GM13977 (cell line): ENCODE results near the gene GJA4.

Experiments used
- DNase-seq: peaks from one replicate; pipeline ENCODE4 v3.0.0; 2012; ENCODE audit warnings: low spot score
- in situ Hi-C: fragments of 300-500 bp; cut with MboI; formaldehyde crosslinking; loops from one replicate; pipeline ENCODE4 v1.12.0; 2022; ENCODE audit warnings: low sequenced_read_pairs, low pct_unique_long_range_greater_than_20kb, mixed read lengths, inconsistent platforms; ENCODE audit not compliant: unreplicated experiment
- TF ChIP-seq, protein P1 (sequence below): IDR thresholded peaks from 2 replicates; pipeline ENCODE4 v1.5.1; 2012; ENCODE audit warnings: mild to moderate bottlenecking, control low read depth; ENCODE audit not compliant: insufficient read depth; ENCODE audit errors: extremely low read depth, missing control alignments

Gene GJA4

DNA sequence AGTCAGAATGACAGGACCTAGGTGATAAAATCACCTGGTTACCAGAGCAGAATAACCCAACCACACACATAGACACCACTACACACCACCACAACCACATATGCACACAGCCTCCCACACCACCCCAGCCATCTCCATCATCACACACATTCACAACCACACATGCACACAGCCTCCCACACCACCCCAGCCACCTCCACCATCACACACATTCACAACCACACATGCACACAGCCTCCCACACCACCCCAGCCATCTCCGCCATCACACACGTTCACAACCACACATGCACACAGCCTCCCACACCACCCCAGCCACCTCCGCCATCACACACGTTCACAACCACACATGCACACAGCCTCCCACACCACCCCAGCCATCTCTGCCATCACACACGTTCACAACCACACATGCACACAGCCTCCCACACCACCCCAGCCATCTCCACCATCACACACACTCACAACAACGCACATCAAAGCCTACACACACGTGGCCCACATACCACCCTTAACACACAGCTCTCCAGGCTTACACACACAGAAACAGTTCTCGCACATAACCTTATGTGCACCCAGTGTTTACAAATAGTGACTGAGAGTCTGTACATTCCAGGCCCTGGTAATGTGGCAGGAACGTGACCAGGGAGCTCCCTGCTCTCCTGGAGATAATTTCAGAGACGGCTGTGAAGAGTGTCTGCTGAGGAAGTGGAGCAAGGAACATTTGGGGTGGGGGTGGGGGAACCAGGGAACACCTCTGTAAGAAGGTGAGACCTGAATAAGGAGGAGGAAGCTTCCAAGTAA is 15.1 kb upstream of the GJA4 start:
- no peak for DNase-seq
- TF ChIP-seq, protein P1, sequence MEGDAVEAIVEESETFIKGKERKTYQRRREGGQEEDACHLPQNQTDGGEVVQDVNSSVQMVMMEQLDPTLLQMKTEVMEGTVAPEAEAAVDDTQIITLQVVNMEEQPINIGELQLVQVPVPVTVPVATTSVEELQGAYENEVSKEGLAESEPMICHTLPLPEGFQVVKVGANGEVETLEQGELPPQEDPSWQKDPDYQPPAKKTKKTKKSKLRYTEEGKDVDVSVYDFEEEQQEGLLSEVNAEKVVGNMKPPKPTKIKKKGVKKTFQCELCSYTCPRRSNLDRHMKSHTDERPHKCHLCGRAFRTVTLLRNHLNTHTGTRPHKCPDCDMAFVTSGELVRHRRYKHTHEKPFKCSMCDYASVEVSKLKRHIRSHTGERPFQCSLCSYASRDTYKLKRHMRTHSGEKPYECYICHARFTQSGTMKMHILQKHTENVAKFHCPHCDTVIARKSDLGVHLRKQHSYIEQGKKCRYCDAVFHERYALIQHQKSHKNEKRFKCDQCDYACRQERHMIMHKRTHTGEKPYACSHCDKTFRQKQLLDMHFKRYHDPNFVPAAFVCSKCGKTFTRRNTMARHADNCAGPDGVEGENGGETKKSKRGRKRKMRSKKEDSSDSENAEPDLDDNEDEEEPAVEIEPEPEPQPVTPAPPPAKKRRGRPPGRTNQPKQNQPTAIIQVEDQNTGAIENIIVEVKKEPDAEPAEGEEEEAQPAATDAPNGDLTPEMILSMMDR, result no peak
- in situ Hi-C loops, result no loop called here

DNA sequence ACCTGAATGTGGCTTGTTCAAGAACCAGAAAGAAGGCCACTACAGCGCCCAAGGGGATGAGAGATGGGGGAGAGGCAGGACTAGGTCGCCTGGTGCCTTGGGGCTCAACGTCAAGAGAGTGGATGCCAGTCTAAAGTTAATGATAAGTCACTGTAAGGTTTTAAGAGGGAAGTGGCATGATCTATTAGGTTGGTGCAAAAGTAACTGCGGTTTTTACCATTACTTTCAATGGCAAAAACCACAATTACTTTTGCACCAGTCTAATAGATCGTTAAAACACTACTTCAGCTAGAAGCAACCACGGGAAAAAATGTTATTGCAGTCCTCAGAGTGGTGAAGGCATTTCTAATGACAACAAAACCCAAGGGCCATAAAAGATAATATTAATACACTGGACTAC is 14.4 kb upstream of the GJA4 start:
- DNase-seq, result no peak
- TF ChIP-seq, protein P1, result no peak
- in situ Hi-C loops, result no loop called here

DNA sequence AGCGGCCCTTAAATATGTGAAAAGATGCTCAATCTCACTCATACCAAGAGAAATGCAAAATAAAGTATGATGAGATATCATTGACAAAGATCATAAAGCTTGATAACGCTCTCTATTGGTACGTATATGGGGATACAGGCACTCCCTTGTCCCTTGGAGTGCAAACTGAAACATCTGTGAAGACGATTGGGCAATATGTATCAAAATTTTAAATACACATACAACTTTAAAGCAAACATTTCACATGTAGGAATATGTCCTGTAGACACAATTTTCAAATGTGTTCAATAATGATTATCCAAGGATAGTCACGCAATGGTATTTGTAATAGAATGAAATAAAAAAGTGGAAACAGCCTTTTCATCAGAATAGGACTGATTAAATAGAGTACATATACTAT is 13.8 kb upstream of the GJA4 start:
- TF ChIP-seq, protein P1, result no peak
- no peak for DNase-seq
- in situ Hi-C loops, result no loop called here

DNA sequence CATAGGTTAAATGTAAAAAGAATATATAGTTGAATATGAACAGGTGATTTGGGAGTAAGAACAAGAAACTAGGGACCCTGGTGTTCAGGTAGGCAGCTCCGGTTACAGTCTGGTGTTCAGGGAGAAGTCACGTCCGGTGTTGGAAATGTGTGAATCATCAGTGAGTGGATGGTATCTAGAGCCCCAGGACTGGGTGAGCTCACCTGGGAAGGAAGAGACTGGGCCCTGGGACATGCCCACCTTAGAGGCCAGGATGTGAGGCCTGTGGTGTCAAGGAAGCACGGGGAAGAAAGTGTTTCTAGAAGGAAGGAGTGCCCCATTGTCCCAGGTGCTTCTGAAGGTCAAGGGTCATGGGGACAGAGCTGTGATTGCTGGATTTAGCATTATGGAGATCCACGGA is 13.3 kb upstream of the GJA4 start:
- TF ChIP-seq, protein P1, result no peak
- DNase-seq, result no peak
- in situ Hi-C loops, result no loop called here

DNA sequence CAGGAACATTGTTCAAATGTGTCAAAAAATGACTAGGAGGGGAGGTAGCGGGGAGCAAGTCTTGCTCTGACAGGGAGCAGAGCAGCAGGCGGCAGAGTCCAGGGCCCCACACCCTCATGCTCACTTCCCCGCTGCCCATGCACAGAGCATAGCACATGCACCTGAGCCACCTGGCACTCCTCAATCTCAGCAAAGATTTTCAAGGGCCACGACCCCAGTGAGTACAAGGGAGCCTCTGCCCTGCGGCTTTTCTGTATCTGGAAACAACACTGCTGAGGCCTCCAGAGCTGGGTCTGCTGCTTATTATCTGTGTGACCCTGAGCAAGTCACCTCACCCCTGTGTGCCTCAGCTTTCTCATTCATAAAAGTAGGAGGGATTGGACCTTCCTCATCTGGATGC is 12.8 kb upstream of the GJA4 start:
- in situ Hi-C loops, result no loop called here
- DNase-seq, result no peak
- TF ChIP-seq, protein P1, result no peak

DNA sequence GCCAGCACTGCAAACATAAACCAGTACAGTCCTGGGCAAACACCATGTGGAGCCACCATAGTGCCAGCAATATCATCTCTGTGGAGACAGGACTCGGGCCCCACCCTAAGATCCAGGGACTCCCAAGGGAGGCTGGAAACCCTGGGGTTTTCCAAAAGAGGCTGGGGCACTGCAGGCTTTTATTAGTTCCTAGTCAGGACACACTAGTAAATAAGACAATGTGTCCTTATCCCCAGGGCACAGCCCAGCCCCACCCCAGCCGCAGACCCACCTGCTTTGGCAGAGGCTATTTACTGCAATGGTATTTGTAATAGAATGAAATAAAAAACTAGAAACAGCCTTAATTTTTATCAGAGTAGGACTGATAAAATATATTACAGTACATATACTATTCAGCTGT is 12.3 kb upstream of the GJA4 start:
- in situ Hi-C loops, result no loop called here
- TF ChIP-seq, protein P1, result no peak
- DNase-seq, result no peak
